C4-2B (cell line): ENCODE results near the gene CYSLTR1.

Source experiments
- ZFX ChIP-seq: fragments of 450-650 bp; IDR thresholded peaks from 2 replicates; pipeline ENCODE4 v1.6.1; 2017
- TF ChIP-seq, protein P1 (sequence below): fragments of 450-650 bp; conservative IDR thresholded peaks from 2 replicates; pipeline ENCODE4 v1.5.1; 2017; ENCODE audit warnings: mild to moderate bottlenecking

DNA sequence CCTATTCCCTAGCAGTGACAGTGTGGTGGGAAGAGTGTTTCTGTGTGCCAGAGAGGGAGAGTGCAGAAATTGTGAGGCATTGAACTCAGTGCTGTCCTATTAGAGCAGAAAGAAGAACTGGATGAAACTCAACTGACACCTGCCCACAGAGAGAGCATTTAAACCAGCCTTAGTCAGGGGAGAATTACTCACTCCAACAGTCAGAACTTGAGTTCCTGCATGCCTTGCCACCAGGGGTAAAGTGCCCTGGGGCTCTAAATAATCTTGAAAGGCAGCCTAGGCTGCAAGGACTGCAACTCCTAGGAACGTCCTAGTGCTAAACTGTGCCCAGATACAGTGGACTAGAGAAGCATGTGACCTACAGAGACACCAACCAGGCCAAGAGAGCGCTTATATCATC is 12.8 kb downstream of the CYSLTR1 start:
- TF ChIP-seq, protein P1, sequence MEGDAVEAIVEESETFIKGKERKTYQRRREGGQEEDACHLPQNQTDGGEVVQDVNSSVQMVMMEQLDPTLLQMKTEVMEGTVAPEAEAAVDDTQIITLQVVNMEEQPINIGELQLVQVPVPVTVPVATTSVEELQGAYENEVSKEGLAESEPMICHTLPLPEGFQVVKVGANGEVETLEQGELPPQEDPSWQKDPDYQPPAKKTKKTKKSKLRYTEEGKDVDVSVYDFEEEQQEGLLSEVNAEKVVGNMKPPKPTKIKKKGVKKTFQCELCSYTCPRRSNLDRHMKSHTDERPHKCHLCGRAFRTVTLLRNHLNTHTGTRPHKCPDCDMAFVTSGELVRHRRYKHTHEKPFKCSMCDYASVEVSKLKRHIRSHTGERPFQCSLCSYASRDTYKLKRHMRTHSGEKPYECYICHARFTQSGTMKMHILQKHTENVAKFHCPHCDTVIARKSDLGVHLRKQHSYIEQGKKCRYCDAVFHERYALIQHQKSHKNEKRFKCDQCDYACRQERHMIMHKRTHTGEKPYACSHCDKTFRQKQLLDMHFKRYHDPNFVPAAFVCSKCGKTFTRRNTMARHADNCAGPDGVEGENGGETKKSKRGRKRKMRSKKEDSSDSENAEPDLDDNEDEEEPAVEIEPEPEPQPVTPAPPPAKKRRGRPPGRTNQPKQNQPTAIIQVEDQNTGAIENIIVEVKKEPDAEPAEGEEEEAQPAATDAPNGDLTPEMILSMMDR = no peak
- no peak for TF ChIP-seq ZFX
